Fibroblast of skin of left quadriceps (primary cell): ENCODE measurements around the gene SNX20.

ENCODE experiments used
- DNase-seq, 2 experiments: peaks; one replicate each; pipeline ENCODE4 v3.0.0-alpha.2; 2013; ENCODE audit warnings: low read depth in 2 of 2

The SNX20 gene

GRCh38 chr16:50634947-50635346, 46.2 kb downstream of the SNX20 start:
- DNase-seq: no peak

- DNase-seq: no peak
These were observed 47.0 kb downstream of the SNX20 start for GRCh38 chr16:50634090-50634489.

GRCh38 chr16:50632927-50633800, 47.9 kb downstream of the SNX20 start:
- no peak for DNase-seq

GRCh38 chr16:50631985-50632576, 49.0 kb downstream of the SNX20 start:
- no peak for DNase-seq

DNA sequence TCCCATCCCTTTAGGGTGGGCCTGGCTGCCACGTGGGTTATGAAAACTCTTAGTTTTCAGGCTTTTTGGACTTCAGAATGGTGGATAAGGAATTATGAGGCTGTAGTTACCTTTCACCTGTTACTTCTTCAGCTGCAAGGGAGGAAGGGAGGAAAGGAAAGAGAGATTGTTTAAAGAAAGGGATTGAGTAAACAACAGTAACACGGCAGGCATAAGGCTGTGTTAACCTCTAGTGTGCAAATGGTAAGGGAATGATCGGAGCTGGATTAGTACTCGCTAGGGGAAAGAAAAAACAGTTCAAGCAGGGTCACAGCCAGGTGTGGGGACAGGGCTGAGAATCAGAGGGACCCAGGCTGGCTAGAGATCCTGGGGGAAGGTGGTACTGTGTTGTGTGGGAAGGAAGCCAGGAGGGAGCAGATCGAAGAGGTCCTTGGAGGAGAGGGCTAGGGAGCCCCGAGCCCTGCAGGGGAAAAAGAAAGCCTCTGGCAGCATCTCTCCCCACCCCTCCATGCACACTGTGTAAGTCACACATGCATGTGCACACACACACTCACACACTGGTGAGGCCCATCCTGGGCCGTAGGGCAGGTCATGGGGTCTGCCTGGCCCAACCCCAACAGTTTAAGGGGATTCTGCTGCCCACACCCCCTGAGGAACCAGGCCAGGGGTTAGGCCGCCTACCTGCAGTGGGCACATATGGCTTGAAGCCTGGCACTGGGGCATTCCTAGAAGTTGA, 49.7 kb downstream of the SNX20 start:
- no peak for DNase-seq

DNA sequence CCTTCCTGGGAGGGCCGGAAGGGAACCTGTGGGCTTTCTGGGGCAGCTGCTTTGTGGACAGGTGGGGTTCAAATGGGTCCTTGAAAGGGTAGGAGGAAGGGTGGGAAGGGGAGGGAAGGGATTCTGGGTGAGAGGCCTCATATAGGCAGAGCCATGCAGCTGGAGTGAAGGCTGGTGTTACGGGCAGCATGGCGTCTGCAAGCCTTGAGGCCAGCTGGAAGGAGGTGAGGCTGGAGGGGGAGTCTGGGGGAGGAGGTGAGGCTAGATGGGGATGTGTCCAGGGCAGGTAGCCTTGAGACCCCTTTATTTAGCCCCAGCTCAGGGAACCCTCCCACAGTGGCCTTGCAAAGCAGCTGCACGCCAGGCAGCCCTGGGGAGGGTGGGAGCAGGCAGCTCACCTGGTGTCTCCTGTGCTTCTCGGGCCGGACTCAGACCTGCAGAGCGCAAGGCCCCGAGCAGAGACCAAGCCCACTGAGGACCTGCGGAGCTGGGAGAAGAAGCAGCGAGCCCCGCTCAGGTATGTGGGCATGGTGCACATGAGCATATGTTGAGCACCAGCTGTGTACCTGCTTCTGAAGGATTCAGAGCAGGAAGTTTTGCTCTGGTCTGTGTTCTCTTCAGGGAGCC, 50.6 kb downstream of the SNX20 start:
- no peak for DNase-seq

DNA sequence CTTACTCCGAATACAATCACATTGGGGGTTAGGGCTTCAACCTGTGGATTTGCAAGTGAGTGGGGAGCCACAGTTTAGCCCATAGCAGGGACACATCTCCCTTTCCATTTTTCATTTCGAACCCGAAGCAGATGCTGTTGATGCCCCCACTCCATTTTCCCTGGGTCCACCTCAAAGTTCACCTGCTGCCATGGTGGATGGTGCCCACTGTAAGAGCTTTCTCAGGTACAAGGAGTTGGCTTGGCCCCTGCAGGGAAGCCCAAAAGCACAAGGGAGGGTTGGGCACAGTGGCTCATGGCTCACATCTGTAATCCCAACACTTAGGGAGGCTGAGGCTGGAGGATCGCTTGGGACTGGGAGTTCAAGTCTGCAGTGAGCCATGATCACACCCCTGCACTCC, 51.8 kb downstream of the SNX20 start:
- no peak for DNase-seq

DNA sequence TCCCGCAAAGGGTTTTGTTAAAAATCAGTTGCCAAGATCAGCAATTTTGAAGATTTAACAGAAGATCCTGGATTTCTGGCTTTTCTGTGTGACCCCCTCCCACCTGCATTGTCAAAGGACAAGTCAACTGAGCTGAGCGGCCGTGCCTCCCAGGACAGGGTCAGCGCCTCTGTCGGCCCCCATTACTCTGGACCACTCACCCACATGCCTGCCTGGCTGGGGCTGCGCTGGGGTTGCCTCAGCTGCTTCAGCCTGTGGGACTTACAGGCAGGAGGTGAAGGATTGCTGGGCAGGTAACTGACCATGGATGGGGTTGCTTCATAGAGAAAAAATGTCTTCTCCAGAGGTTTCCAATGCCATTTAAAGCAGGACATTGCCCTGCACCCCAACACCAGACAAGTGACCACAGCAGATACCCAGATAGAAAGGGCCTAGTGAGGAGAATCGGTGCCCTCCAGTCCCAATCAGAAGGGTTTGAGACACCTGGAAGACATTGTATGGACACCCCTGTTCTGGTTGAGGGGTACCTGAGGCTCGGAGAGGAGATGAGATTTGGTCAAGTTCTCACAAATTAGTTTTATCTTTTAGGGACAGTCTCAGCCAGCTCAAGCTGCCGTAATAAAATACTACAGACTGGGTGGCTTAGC, 52.8 kb downstream of the SNX20 start:
- no peak for DNase-seq

GRCh38 chr16:50627419-50627818, 53.7 kb downstream of the SNX20 start:
- no peak for DNase-seq

GRCh38 chr16:50626868-50627267, 54.2 kb downstream of the SNX20 start:
- DNase-seq: no peak

DNA sequence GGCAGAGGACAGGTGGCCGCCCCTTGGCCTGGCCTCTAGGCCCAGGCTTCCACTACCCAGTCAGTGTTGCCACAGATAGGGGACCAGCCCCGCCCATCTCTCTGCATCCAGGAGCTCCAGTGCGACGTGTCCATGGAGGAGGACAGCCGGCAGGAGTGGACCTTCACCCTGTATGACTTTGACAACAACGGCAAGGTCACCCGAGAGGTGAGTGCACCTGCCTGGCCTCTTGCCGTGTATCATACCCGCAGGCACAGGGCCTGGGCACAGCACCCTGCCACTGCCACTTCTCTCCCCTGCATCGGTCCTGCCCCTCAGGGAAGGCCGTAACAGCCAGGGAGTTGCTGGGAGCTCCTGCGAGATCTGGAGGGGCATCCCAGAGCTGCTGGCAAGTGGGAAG, 55.7 kb downstream of the SNX20 start:
- no peak for DNase-seq

- no peak for DNase-seq
These were observed 56.6 kb downstream of the SNX20 start for GRCh38 chr16:50624449-50624970.

- DNase-seq: no peak
These were observed 58.3 kb downstream of the SNX20 start for GRCh38 chr16:50622643-50623369.

DNA sequence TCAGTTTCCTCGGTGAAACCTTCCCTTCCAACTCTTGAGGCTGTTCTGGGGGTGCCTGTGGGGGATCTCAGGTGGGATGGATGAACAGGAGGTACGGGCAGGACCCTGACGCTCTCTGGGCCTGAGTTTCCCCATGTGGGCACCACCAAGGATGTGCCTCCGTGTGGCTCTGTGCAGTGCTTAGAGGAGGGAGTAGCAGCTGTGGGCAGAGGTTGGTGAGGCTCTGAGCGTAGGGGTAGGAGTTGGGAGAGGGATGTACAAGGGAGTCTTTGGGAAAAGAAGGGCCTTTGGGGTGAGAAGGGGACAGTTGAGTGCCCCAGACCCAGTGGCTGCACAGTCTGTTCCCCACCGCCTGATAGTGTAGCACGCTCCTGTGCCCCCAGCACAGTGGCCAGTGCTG, 59.1 kb downstream of the SNX20 start:
- DNase-seq: no peak
